Neuronal stem cell (in vitro differentiated cells): ENCODE results near the gene WWC1.

Experiments used
- DNase-seq: peaks from one replicate; pipeline ENCODE4 v3.0.0-alpha.2; 2013; ENCODE audit warnings: low spot score
- H2AFZ ChIP-seq: one replicate; pipeline ENCODE4 v1.6.1; 2013; ENCODE audit warnings: mild to moderate bottlenecking, low read length, inconsistent platforms
- H2AK5ac ChIP-seq: 2 replicates; pipeline ENCODE4 v1.6.1; 2013; ENCODE audit warnings: low read depth, mild to moderate bottlenecking, inconsistent platforms, low read length, moderate library complexity, mixed read lengths
- H2BK120ac ChIP-seq: 2 replicates; pipeline ENCODE4 v1.6.1; 2013; ENCODE audit warnings: low read depth, mild to moderate bottlenecking, inconsistent platforms, low read length, moderate library complexity, mixed read lengths
- H2BK12ac ChIP-seq: one replicate; pipeline ENCODE4 v1.6.1; 2013; ENCODE audit warnings: low read length, inconsistent platforms
- H2BK15ac ChIP-seq: 2 replicates; pipeline ENCODE4 v1.6.1; 2013; ENCODE audit warnings: mild to moderate bottlenecking, low read length, inconsistent platforms, mixed read lengths
- H2BK5ac ChIP-seq: one replicate; pipeline ENCODE4 v1.6.1; 2013; ENCODE audit warnings: inconsistent platforms, mild to moderate bottlenecking, low read length, moderate library complexity
- H3K14ac ChIP-seq: one replicate; pipeline ENCODE4 v1.6.1; 2013; ENCODE audit warnings: low read length, inconsistent platforms
- H3K18ac ChIP-seq: 2 replicates; pipeline ENCODE4 v1.6.1; 2013; ENCODE audit warnings: low read length, inconsistent platforms
- H3K23ac ChIP-seq: 2 replicates; pipeline ENCODE4 v1.6.1; 2013; ENCODE audit warnings: low read depth, mild to moderate bottlenecking, mixed read lengths, low read length, inconsistent platforms; ENCODE audit not compliant: poor library complexity
- H3K27ac ChIP-seq: replicated peaks from 3 replicates; pipeline ENCODE4 v1.5.1; 2013; ENCODE audit warnings: low read length, inconsistent platforms
- H3K27me3 ChIP-seq, 3 experiments: 2 replicates each; pipeline ENCODE4 v1.6.1; 2013; ENCODE audit warnings: low read length in 3 of 3, mild to moderate bottlenecking in 2 of 3, inconsistent platforms in 1 of 3, low read depth in 1 of 3, mixed read lengths in 1 of 3, moderate library complexity in 1 of 3; ENCODE audit not compliant: control insufficient read depth in 3 of 3, insufficient read depth in 3 of 3
- H3K36me3 ChIP-seq, 2 donors: replicated peaks in 1 of 2; 2 replicates each; pipeline ENCODE4 v1.6.1; 2013; ENCODE audit warnings: low read length in 2 of 2; ENCODE audit not compliant: control insufficient read depth in 2 of 2, insufficient read depth in 2 of 2
- H3K4ac ChIP-seq: 2 replicates; pipeline ENCODE4 v1.6.1; 2013; ENCODE audit warnings: inconsistent platforms, mild to moderate bottlenecking, low read length, moderate library complexity
- H3K4me1 ChIP-seq, 2 donors: 1 replicate in 1 of 2; 2 replicates in 1 of 2; pipeline ENCODE4 v1.6.1; 2013; ENCODE audit warnings: low read length in 2 of 2, low read depth in 1 of 2; ENCODE audit not compliant: control insufficient read depth in 2 of 2, insufficient read depth in 1 of 2
- H3K4me2 ChIP-seq: one replicate; pipeline ENCODE4 v1.6.1; 2013; ENCODE audit warnings: mild to moderate bottlenecking, low read length, inconsistent platforms; ENCODE audit not compliant: insufficient read depth, poor library complexity, severe bottlenecking
- H3K4me3 ChIP-seq, 2 donors: 2 replicates each; pipeline ENCODE4 v1.5.1; 2013; ENCODE audit warnings: low read length in 2 of 2, mild to moderate bottlenecking in 2 of 2, inconsistent platforms in 1 of 2, moderate library complexity in 1 of 2
- H3K79me1 ChIP-seq: one replicate; pipeline ENCODE4 v1.6.1; 2013; ENCODE audit warnings: low read depth, mild to moderate bottlenecking, inconsistent platforms, low read length, moderate library complexity
- H3K9ac ChIP-seq: one replicate; pipeline ENCODE4 v1.6.1; 2013; ENCODE audit warnings: mild to moderate bottlenecking, low read depth, low read length, inconsistent platforms; ENCODE audit not compliant: poor library complexity
- H3K9me3 ChIP-seq, 2 donors: replicated peaks in 1 of 2; 2 replicates each; pipeline versions ENCODE3 to v1.6.1; 2013; ENCODE audit warnings: low read length in 2 of 2, mild to moderate bottlenecking in 2 of 2, inconsistent platforms in 1 of 2, low read depth in 1 of 2, mixed read lengths in 1 of 2, moderate library complexity in 1 of 2; ENCODE audit not compliant: control insufficient read depth in 2 of 2, insufficient read depth in 1 of 2
- H4K8ac ChIP-seq: one replicate; pipeline ENCODE4 v1.6.1; 2013; ENCODE audit warnings: low read depth, mild to moderate bottlenecking, inconsistent platforms, low read length, moderate library complexity
- H4K91ac ChIP-seq: one replicate; pipeline ENCODE4 v1.6.1; 2013; ENCODE audit warnings: low read length, low read depth, mild to moderate bottlenecking, inconsistent platforms; ENCODE audit not compliant: poor library complexity
- WGBS, 2 donors: extraction: QIAGEN DNeasy Blood & Tissue Kit; methylation state at CpG; one replicate each; pipeline ENCODE4 v1.1.7; 2013; ENCODE audit warnings: missing lambda C conversion rate in 2 of 2, mixed read lengths in 1 of 2; ENCODE audit not compliant: insufficient read length in 2 of 2, insufficient replicate concordance in 1 of 2; ENCODE audit errors: extremely low coverage in 2 of 2; 5-methylcytosine and 5-hydroxymethylcytosine counted together

The WWC1 gene

GRCh38 chr5:168464214-168464613 lies 172.8 kb downstream of the WWC1 start:
- no peak overlapping the region for H3K9ac ChIP-seq
- no peak overlapping the region for H2BK15ac ChIP-seq
- no peak overlapping the region for H2BK12ac ChIP-seq
- H2AFZ ChIP-seq = no peak overlapping the region
- no peak overlapping the region for H3K23ac ChIP-seq
- no peak overlapping the region for H2BK5ac ChIP-seq
- no peak overlapping the region for H3K4me3 ChIP-seq
- H3K36me3 ChIP-seq = peaks cover 6 to 54% of the 10 kb centered on the region in 2 donors
- no peaks in the 10 kb centered on the region for H3K27me3 ChIP-seq
- no peak overlapping the region for H2BK120ac ChIP-seq
- H4K91ac ChIP-seq = no peak overlapping the region
- no peak for DNase-seq
- H3K4me2 ChIP-seq = no peak overlapping the region
- no peak overlapping the region for H3K14ac ChIP-seq
- H3K4ac ChIP-seq = no peak overlapping the region
- no peak overlapping the region for H3K27ac ChIP-seq
- peaks cover 0 to 12% of the 10 kb centered on the region in 2 donors for H3K4me1 ChIP-seq
- no peak overlapping the region for H2AK5ac ChIP-seq
- H3K9me3 ChIP-seq = no peaks in the 10 kb centered on the region
- H3K79me1 ChIP-seq = no peaks in the 10 kb centered on the region
- no peak overlapping the region for H3K18ac ChIP-seq
- no CpG with 5 or more reads among the region's 5 CpGs for WGBS, 2 donors
- H4K8ac ChIP-seq = no peak overlapping the region

- Histone ChIP-seq H3K4me3 (no peak overlapping the region), H3K27me3 (no peaks in the 10 kb centered on the region), H3K4me1 (peaks cover 0 to 12% of the 10 kb centered on the region in 2 donors), H2BK15ac (no peak overlapping the region), H3K4ac (no peak overlapping the region), H3K18ac (no peak overlapping the region), H2BK120ac (no peak overlapping the region), H4K91ac (no peak overlapping the region), H2AFZ (no peak overlapping the region), H3K36me3 (peaks cover 5 to 51% of the 10 kb centered on the region in 2 donors), H4K8ac (no peak overlapping the region), H3K27ac (no peak overlapping the region), H2BK5ac (no peak overlapping the region), H3K23ac (no peak overlapping the region), H2BK12ac (no peak overlapping the region), H3K79me1 (no peaks in the 10 kb centered on the region), H3K9ac (no peak overlapping the region), H3K14ac (no peak overlapping the region), H3K4me2 (no peak overlapping the region), H2AK5ac (no peak overlapping the region), H3K9me3 (no peaks in the 10 kb centered on the region)
- no CpG with 5 or more reads among the region's 20 CpGs for WGBS, 2 donors
- DNase-seq = no peak
Observed at GRCh38 chr5:168464641-168465040, 173.2 kb downstream of the WWC1 start.

GRCh38 chr5:168467755-168468330 lies 176.4 kb downstream of the WWC1 start:
- Histone ChIP-seq H3K27me3 (no peaks in the 10 kb centered on the region), H3K27ac (no peak overlapping the region), H3K23ac (no peak overlapping the region), H4K8ac (no peak overlapping the region), H3K9ac (no peak overlapping the region), H3K9me3 (no peaks in the 10 kb centered on the region), H3K14ac (no peak overlapping the region), H3K4ac (no peak overlapping the region), H3K4me2 (no peak overlapping the region), H2BK120ac (no peak overlapping the region), H2BK15ac (no peak overlapping the region), H2BK12ac (no peak overlapping the region), H2BK5ac (no peak overlapping the region), H2AK5ac (no peak overlapping the region), H3K4me1 (peaks cover 0 to 7% of the 10 kb centered on the region in 2 donors), H4K91ac (no peak overlapping the region), H3K4me3 (peak overlapping the region in 1 of 2 donors; percentile 39), H2AFZ (no peak overlapping the region), H3K18ac (no peak overlapping the region), H3K36me3 (peaks cover 8 to 36% of the 10 kb centered on the region in 2 donors), H3K79me1 (no peaks in the 10 kb centered on the region)
- no peak for DNase-seq
- whole genome bisulfite sequencing, 2 donors = no CpG with 5 or more reads among the region's 12 CpGs

- no peak overlapping the region for H2AK5ac ChIP-seq
- H2BK120ac ChIP-seq = no peak overlapping the region
- WGBS, 2 donors = no CpG with 5 or more reads among the region's 8 CpGs
- H2BK12ac ChIP-seq = no peak overlapping the region
- peaks cover 8 to 37% of the 10 kb centered on the region in 2 donors for H3K36me3 ChIP-seq
- H3K79me1 ChIP-seq = no peaks in the 10 kb centered on the region
- H3K27me3 ChIP-seq = no peaks in the 10 kb centered on the region
- H2BK5ac ChIP-seq = no peak overlapping the region
- no peak for DNase-seq
- no peak overlapping the region for H3K23ac ChIP-seq
- no peak overlapping the region for H3K27ac ChIP-seq
- no peak overlapping the region for H3K18ac ChIP-seq
- no peak overlapping the region for H2AFZ ChIP-seq
- H3K4me1 ChIP-seq = peaks cover 0 to 9% of the 10 kb centered on the region in 2 donors
- H2BK15ac ChIP-seq = no peak overlapping the region
- H4K8ac ChIP-seq = no peak overlapping the region
- no peak overlapping the region for H3K14ac ChIP-seq
- H4K91ac ChIP-seq = no peak overlapping the region
- no peak overlapping the region for H3K4ac ChIP-seq
- no peaks in the 10 kb centered on the region for H3K9me3 ChIP-seq
- H3K4me2 ChIP-seq = no peak overlapping the region
- H3K9ac ChIP-seq = no peak overlapping the region
- H3K4me3 ChIP-seq = no peak overlapping the region
Observed at GRCh38 chr5:168468836-168469235, 177.4 kb downstream of the WWC1 start.
